Measurements from ENCODE around the gene RYR3. TPM values are rescaled to one million over a fixed set of nuclear protein-coding genes. Genes with fewer than 3 reads are reported as not detected.

The RYR3 gene
- total and polyA plus RNA-seq, 2 of the 13 experiments (the other 11 are each of a cell fraction or from before 2014, with no cell fraction given) = not detected

DNA sequence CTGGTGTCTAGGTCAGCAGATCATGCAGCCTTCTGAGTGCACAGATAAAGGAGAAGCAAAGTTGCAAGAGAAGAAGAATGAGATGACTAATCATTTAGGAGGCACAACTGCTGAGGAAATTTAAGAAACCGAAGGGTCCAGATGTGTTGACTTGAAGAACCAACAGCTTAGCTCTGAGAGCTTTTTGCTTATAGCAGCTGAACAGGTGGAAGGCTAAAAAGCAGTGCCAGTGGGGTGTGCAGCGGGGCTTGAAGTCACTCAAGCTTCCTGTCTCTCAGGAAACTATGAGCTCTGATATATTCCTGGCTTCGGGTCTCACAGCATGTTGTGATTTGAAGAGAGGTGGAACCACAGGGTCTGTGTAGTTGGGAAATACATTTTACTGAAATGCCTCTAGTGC, 305.7 kb downstream of the RYR3 start:
- FAIRE-seq (no peak), DNase-seq (ENCODE audit: low spot score) (no peak), ATAC-seq (no peak)
- no peaks in the 10 kb centered on the region for H3K79me2 ChIP-seq (ENCODE audit: insufficient read depth, low read length)
- in situ Hi-C loops (cut with HindIII; ENCODE audit: extremely low pct_ligation_motif_present, low pct_unique_long_range_greater_than_20kb) (no loop called here), intact Hi-C loops (cut with micrococcal nuclease; ENCODE audit: unreplicated experiment) (no loop called here)
- ChIA-PET POLR2A (no interaction called here), CTCF (ENCODE audit: low intra/inter-chr PET ratio, low total read pairs) (no interaction called here)
- no peaks in the 10 kb centered on the region for H3K4me1 ChIP-seq (ENCODE audit: insufficient read depth, low read length)
- no peak overlapping the region for H3K9ac ChIP-seq (ENCODE audit: insufficient read depth, low read depth, low read length)
- no TSS peak for BruUV-seq (replicated peaks)
- H3K4me2 ChIP-seq (ENCODE audit: low read depth, low read length) = no peak overlapping the region
- no peak overlapping the region for H3K27ac ChIP-seq (ENCODE audit: extremely low read length, insufficient read depth, low read length)
- no peaks in the 10 kb centered on the region for H3K9me3 ChIP-seq (ENCODE audit: low read length)
- no peak overlapping the region for H2AFZ ChIP-seq (ENCODE audit: low read length)
- H3K36me3 ChIP-seq (replicated peaks in 1 of 2; ENCODE audit: control insufficient read depth in 1 of 2, insufficient read depth in 2 of 2, low read length in 2 of 2) = no peaks in the 10 kb centered on the region
- no peak overlapping the region for H3K4me3 ChIP-seq (replicated peaks in 1 of 3; ENCODE audit: insufficient read depth in 1 of 3, low read depth in 2 of 3, low read length in 3 of 3)
- no peaks in the 10 kb centered on the region; a peak in 1 of 5 replicates for H3K27me3 ChIP-seq (ENCODE audit: control insufficient read depth in 1 of 2, insufficient read depth in 2 of 2, low read length in 2 of 2)
- 5% methylated on average over 3 of the region's 3 CpGs for WGBS (ENCODE audit: low lambda C conversion rate)
- H4K20me1 ChIP-seq (ENCODE audit: insufficient read depth, low read length) = no peaks in the 10 kb centered on the region
- no peak for TF ChIP-seq PHF5A (CRISPR knock-in tag; IDR thresholded peaks at IDR 0.05; ENCODE audit: low read depth, unreplicated experiment)
- TF ChIP-seq, protein P1, sequence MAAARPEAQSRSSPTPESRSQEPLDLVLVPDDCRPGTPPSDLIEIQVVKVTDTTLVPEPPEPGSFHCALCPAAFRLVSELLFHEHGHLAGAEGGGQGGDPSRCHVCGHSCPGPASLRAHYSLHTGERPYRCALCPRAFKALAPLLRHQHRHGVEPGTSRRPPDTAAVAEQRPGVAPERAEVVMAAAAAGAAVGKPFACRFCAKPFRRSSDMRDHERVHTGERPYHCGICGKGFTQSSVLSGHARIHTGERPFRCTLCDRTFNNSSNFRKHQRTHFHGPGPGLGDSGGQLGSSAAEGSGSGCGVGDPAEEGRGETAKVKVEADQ (CRISPR knock-in tag; IDR thresholded peaks at IDR 0.05; ENCODE audit: borderline replicate concordance) = no peak
- no peak for TF ChIP-seq YEATS4 (CRISPR knock-in tag; IDR thresholded peaks at IDR 0.05; ENCODE audit: borderline replicate concordance)
- TF ChIP-seq, protein P2, sequence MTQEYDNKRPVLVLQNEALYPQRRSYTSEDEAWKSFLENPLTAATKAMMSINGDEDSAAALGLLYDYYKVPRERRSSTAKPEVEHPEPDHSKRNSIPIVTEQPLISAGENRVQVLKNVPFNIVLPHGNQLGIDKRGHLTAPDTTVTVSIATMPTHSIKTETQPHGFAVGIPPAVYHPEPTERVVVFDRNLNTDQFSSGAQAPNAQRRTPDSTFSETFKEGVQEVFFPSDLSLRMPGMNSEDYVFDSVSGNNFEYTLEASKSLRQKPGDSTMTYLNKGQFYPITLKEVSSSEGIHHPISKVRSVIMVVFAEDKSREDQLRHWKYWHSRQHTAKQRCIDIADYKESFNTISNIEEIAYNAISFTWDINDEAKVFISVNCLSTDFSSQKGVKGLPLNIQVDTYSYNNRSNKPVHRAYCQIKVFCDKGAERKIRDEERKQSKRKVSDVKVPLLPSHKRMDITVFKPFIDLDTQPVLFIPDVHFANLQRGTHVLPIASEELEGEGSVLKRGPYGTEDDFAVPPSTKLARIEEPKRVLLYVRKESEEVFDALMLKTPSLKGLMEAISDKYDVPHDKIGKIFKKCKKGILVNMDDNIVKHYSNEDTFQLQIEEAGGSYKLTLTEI (CRISPR knock-in tag; conservative IDR thresholded peaks at IDR 0.05) = no peak
- TF ChIP-seq SRSF4 (IDR thresholded peaks at IDR 0.05; ENCODE audit: low read depth, low read length, poor library complexity, severe bottlenecking) = no peak
- TF ChIP-seq, protein P3, sequence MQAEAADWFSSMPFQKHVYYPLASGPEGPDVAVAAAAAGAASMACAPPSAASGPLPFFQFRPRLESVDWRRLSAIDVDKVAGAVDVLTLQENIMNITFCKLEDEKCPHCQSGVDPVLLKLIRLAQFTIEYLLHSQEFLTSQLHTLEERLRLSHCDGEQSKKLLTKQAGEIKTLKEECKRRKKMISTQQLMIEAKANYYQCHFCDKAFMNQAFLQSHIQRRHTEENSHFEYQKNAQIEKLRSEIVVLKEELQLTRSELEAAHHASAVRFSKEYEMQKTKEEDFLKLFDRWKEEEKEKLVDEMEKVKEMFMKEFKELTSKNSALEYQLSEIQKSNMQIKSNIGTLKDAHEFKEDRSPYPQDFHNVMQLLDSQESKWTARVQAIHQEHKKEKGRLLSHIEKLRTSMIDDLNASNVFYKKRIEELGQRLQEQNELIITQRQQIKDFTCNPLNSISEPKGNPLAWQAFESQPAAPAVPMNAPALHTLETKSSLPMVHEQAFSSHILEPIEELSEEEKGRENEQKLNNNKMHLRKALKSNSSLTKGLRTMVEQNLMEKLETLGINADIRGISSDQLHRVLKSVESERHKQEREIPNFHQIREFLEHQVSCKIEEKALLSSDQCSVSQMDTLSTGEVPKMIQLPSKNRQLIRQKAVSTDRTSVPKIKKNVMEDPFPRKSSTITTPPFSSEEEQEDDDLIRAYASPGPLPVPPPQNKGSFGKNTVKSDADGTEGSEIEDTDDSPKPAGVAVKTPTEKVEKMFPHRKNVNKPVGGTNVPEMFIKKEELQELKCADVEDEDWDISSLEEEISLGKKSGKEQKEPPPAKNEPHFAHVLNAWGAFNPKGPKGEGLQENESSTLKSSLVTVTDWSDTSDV (CRISPR knock-in tag; IDR thresholded peaks at IDR 0.05) = no peak
- TF ChIP-seq, protein P4, sequence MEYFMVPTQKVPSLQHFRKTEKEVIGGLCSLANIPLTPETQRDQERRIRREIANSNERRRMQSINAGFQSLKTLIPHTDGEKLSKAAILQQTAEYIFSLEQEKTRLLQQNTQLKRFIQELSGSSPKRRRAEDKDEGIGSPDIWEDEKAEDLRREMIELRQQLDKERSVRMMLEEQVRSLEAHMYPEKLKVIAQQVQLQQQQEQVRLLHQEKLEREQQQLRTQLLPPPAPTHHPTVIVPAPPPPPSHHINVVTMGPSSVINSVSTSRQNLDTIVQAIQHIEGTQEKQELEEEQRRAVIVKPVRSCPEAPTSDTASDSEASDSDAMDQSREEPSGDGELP (IDR thresholded peaks at IDR 0.05; ENCODE audit: borderline replicate concordance, low read depth) = no peak
- TF ChIP-seq, protein P5, sequence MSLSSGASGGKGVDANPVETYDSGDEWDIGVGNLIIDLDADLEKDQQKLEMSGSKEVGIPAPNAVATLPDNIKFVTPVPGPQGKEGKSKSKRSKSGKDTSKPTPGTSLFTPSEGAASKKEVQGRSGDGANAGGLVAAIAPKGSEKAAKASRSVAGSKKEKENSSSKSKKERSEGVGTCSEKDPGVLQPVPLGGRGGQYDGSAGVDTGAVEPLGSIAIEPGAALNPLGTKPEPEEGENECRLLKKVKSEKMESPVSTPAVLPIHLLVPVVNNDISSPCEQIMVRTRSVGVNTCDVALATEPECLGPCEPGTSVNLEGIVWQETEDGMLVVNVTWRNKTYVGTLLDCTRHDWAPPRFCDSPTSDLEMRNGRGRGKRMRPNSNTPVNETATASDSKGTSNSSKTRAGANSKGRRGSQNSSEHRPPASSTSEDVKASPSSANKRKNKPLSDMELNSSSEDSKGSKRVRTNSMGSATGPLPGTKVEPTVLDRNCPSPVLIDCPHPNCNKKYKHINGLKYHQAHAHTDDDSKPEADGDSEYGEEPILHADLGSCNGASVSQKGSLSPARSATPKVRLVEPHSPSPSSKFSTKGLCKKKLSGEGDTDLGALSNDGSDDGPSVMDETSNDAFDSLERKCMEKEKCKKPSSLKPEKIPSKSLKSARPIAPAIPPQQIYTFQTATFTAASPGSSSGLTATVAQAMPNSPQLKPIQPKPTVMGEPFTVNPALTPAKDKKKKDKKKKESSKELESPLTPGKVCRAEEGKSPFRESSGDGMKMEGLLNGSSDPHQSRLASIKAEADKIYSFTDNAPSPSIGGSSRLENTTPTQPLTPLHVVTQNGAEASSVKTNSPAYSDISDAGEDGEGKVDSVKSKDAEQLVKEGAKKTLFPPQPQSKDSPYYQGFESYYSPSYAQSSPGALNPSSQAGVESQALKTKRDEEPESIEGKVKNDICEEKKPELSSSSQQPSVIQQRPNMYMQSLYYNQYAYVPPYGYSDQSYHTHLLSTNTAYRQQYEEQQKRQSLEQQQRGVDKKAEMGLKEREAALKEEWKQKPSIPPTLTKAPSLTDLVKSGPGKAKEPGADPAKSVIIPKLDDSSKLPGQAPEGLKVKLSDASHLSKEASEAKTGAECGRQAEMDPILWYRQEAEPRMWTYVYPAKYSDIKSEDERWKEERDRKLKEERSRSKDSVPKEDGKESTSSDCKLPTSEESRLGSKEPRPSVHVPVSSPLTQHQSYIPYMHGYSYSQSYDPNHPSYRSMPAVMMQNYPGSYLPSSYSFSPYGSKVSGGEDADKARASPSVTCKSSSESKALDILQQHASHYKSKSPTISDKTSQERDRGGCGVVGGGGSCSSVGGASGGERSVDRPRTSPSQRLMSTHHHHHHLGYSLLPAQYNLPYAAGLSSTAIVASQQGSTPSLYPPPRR (CRISPR knock-in tag; IDR thresholded peaks at IDR 0.05; ENCODE audit: borderline replicate concordance) = no peak
- TF ChIP-seq ZFAT (CRISPR knock-in tag; conservative IDR thresholded peaks at IDR 0.05) = no peak
- no peak for TF ChIP-seq ZSCAN29 (CRISPR knock-in tag; conservative IDR thresholded peaks at IDR 0.05)
- TF ChIP-seq, protein P6, sequence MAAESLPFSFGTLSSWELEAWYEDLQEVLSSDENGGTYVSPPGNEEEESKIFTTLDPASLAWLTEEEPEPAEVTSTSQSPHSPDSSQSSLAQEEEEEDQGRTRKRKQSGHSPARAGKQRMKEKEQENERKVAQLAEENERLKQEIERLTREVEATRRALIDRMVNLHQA (CRISPR knock-in tag; IDR thresholded peaks at IDR 0.05) = no peak

All from HepG2 (cell line).